Naive B cell (primary cell): ENCODE results near the gene DGKK. TPM values are rescaled to one million over a fixed set of nuclear protein-coding genes. Genes with fewer than 3 reads are reported as not detected.

Experiments
- ATAC-seq, 2 donors: fragments of 150-1000 bp; cut with Tn5 transposase; 2 replicates each; pipeline ENCODE4 v1.10.0; 2021; ENCODE audit warnings: low read depth in 2 of 2, mild to moderate bottlenecking in 2 of 2, moderate library complexity in 2 of 2
- DNase-seq: peaks from one replicate; pipeline ENCODE4 v3.0.0; 2022
- H3K27ac Mint-ChIP-seq, 6 donors: one replicate each; pipeline ENCODE4 v1.8.0; 2020 to 2022; ENCODE audit warnings: mild to moderate bottlenecking in 6 of 6, mixed read lengths in 6 of 6, moderate library complexity in 5 of 6, inconsistent platforms in 2 of 6
- H3K27me3 Mint-ChIP-seq, 3 donors: one replicate each; pipeline ENCODE4 v1.8.0; 2021 to 2022; ENCODE audit warnings: mixed read lengths in 3 of 3, mild to moderate bottlenecking in 1 of 3
- H3K36me3 Mint-ChIP-seq, 2 donors: one replicate each; pipeline ENCODE4 v1.8.0; 2020 to 2022; ENCODE audit warnings: mixed read lengths in 2 of 2, inconsistent platforms in 1 of 2, mild to moderate bottlenecking in 1 of 2
- H3K4me1 Mint-ChIP-seq, 3 donors: one replicate each; pipeline ENCODE4 v1.8.0; 2020 to 2022; ENCODE audit warnings: mixed read lengths in 3 of 3, inconsistent platforms in 1 of 3, mild to moderate bottlenecking in 1 of 3, moderate library complexity in 1 of 3
- H3K4me3 Mint-ChIP-seq, 8 donors: one replicate each; pipeline ENCODE4 v1.8.0; 2020 to 2022; ENCODE audit warnings: mild to moderate bottlenecking in 8 of 8, mixed read lengths in 8 of 8, moderate library complexity in 8 of 8, inconsistent platforms in 2 of 8
- H3K9me3 Mint-ChIP-seq, 7 donors: one replicate each; pipeline ENCODE4 v1.8.0; 2020 to 2022; ENCODE audit warnings: mixed read lengths in 7 of 7, mild to moderate bottlenecking in 5 of 7, inconsistent platforms in 2 of 7, moderate library complexity in 1 of 7
- polyA plus RNA-seq, 6 donors: library from polyadenylated mRNA; unstranded; fragments of 300-500 nt; fragmentation: Illumina TruSeq; gene quantifications; one replicate each; pipeline ENCODE4 v1.2.3, GENCODE V29; 2021; ENCODE audit warnings: low read depth in 6 of 6

Gene DGKK, protein sequence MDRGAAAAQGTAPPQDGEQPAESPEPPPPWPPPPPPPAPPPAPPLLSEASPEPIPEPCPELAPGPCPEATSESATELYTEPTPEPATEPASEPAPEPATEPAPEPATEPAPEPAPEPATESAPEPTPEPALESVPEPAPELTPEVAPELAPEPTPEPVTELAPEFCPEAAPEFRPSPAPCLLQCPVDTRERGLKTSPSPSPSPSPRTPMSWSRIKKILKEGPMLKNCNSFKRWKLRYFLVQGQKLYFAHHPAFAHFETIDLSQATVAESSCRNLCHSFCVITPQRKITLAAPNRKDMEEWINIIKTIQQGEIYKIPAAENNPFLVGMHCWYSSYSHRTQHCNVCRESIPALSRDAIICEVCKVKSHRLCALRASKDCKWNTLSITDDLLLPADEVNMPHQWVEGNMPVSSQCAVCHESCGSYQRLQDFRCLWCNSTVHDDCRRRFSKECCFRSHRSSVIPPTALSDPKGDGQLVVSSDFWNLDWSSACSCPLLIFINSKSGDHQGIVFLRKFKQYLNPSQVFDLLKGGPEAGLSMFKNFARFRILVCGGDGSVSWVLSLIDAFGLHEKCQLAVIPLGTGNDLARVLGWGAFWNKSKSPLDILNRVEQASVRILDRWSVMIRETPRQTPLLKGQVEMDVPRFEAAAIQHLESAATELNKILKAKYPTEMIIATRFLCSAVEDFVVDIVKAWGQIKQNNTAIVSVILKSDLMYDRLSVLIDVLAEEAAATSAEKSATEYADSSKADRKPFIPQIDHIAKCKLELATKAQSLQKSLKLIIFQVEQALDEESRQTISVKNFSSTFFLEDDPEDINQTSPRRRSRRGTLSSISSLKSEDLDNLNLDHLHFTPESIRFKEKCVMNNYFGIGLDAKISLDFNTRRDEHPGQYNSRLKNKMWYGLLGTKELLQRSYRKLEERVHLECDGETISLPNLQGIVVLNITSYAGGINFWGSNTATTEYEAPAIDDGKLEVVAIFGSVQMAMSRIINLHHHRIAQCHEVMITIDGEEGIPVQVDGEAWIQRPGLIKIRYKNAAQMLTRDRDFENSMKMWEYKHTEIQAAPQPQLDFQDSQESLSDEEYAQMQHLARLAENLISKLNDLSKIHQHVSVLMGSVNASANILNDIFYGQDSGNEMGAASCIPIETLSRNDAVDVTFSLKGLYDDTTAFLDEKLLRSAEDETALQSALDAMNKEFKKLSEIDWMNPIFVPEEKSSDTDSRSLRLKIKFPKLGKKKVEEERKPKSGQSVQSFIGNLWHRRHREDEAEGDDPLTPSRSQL
- polyA plus RNA-seq: not detected

DNA sequence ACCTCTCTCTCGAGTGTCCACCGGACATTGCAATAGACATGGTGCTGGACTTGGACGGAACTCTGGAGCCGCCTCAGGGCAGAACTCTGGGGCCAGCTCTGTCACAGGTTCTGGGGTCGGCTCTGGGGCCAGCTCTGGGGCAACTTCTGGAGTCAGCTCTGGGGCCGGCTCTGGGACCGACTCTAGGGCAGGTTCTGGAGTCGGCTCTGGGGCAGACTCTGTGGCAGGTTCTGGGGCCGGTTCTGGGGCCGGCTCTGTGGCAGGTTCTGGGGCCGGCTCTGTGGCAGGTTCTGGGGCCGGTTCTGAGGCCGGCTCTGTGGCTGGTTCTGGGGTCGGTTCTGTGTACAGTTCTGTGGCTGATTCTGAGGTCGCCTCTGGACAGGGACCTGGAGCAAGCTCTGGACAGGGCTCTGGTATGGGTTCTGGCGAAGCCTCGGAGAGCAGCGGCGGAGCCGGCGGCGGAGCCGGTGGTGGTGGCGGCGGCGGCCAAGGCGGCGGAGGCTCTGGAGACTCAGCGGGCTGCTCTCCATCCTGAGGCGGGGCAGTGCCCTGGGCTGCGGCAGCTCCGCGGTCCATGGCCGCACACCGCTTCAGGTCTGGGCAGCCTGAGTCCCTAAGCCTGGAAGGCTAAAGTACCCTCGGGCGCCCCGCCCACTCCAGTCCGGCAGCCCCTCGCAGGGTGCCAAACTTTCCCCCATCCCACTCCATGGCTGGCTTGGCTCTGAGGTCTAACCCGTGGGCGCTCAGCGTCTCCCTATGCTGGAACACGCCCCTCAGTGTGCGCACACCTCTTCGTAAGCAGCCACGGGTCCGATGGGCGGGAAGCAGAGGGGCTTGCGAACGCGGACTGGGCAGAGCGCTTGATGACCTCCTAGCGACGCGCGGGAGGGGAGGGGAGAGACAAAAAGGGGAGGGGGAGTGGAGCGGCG lies at the start of gene DGKK:
Gene DGKK, minus strand, starts transcription at position 723 of the 929 bp plus-strand sequence. Its CDS starts 147 bp downstream, at position 576.
- Mint-ChIP-seq H3K4me1 (peaks cover 4 to 6% (median 5%) of the 10 kb centered on the region in 3 donors), H3K4me3 (peak within 1 kb of the TSS in 4 of 8 donors; percentile 10 to 51 (median 20)), H3K36me3 (no peaks in the 10 kb centered on the region), H3K27ac (peak within 1 kb of the TSS in 1 of 6 donors; percentile 64), H3K27me3 (peaks cover 34 to 63% (median 44%) of the 10 kb centered on the region in 3 donors), H3K9me3 (peaks cover 0 to 10% (median 0%) of the 10 kb centered on the region in 7 donors)
- DNase-seq (no peak), ATAC-seq (no peak)

GRCh38 chrX:50514811-50515210 lies 44.2 kb upstream of the DGKK start:
- ATAC-seq (no peak), DNase-seq (no peak)
- H3K4me3 Mint-ChIP-seq: no peak overlapping the region
- H3K4me1 Mint-ChIP-seq: no peaks in the 10 kb centered on the region
- H3K9me3 Mint-ChIP-seq: peaks cover 0 to 10% (median 0%) of the 10 kb centered on the region in 7 donors
- H3K27me3 Mint-ChIP-seq: peaks cover 0 to 27% (median 3%) of the 10 kb centered on the region in 3 donors
- no peaks in the 10 kb centered on the region for H3K36me3 Mint-ChIP-seq
- H3K27ac Mint-ChIP-seq: no peak overlapping the region

DNA sequence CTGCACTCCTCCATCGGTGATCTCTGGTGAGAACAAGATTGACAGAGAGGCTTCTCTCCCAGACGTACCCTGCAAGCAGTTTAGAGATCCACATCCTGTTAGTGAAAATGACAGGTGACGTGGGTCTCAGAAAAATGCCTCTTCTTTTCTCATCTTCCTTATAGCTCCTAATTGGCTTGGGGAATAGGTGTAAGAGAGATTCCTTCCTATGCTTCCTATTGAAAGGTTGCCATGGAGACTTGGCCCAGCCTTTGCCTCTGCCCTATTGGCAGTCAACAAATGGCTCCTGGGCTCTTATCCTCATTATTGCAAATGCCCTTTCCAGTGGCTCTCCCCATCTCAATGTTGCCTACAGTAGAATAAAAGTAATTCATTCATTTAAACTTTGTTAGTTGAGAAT lies 26.5 kb upstream of the DGKK start:
- H3K36me3 Mint-ChIP-seq: no peaks in the 10 kb centered on the region
- H3K4me1 Mint-ChIP-seq: no peaks in the 10 kb centered on the region
- H3K4me3 Mint-ChIP-seq: no peak overlapping the region
- ATAC-seq (no peak), DNase-seq (no peak)
- H3K27ac Mint-ChIP-seq: no peak overlapping the region
- H3K27me3 Mint-ChIP-seq: peaks cover 12 to 22% (median 15%) of the 10 kb centered on the region in 3 donors
- H3K9me3 Mint-ChIP-seq: peaks cover 0 to 7% (median 0%) of the 10 kb centered on the region in 7 donors

GRCh38 chrX:50495616-50496015 lies 25.0 kb upstream of the DGKK start:
- H3K27ac Mint-ChIP-seq: no peak overlapping the region
- H3K4me3 Mint-ChIP-seq: no peak overlapping the region
- DNase-seq (no peak), ATAC-seq (no peak)
- H3K27me3 Mint-ChIP-seq: peaks cover 5 to 20% (median 6%) of the 10 kb centered on the region in 3 donors
- peaks cover 0 to 8% (median 3%) of the 10 kb centered on the region in 7 donors for H3K9me3 Mint-ChIP-seq
- H3K36me3 Mint-ChIP-seq: no peaks in the 10 kb centered on the region
- H3K4me1 Mint-ChIP-seq: no peaks in the 10 kb centered on the region

- no peak overlapping the region for H3K4me3 Mint-ChIP-seq
- no peaks in the 10 kb centered on the region for H3K4me1 Mint-ChIP-seq
- DNase-seq (no peak), ATAC-seq (no peak)
- peaks cover 5 to 20% (median 6%) of the 10 kb centered on the region in 3 donors for H3K27me3 Mint-ChIP-seq
- H3K9me3 Mint-ChIP-seq: peaks cover 0 to 8% (median 6%) of the 10 kb centered on the region in 7 donors
- no peaks in the 10 kb centered on the region for H3K36me3 Mint-ChIP-seq
- H3K27ac Mint-ChIP-seq: no peak overlapping the region
These were observed 22.1 kb upstream of the DGKK start for GRCh38 chrX:50492720-50493119.

GRCh38 chrX:50484662-50485061 lies 14.0 kb upstream of the DGKK start:
- peaks cover under 1 to 12% (median 6%) of the 10 kb centered on the region in 3 donors for H3K27me3 Mint-ChIP-seq
- no peak for DNase-seq

DNA sequence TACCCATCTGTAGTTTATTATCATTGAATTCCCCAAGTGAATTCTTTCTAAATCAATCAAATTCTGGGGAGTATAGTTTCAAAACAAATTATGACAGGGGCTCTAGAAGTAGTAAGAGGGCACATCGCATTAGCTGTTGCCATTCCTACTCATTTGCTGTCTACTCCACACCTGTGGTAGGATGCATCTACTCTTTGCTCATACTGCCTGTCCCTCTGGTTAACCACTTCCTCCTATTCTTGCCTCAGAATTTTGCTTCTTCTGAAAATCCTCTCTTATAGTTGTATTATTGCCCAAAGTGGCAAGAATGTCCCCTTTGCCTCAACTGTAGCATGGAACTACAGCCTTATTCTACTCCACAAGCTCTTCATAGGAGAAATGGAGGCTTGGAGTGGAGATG lies 12.7 kb upstream of the DGKK start:
- Mint-ChIP-seq H3K9me3 (peaks cover 0 to 23% (median 8%) of the 10 kb centered on the region in 7 donors), H3K4me1 (no peaks in the 10 kb centered on the region), H3K27ac (peak overlapping the region in 1 of 6 donors; percentile 0), H3K27me3 (peaks cover 6 to 12% (median 7%) of the 10 kb centered on the region in 3 donors), H3K36me3 (no peaks in the 10 kb centered on the region), H3K4me3 (no peak overlapping the region)
- ATAC-seq: no peak
- DNase-seq: no peak

More at GRCh38 chrX:50484662-50485061, 14.0 kb upstream of the DGKK start:
- H3K36me3 Mint-ChIP-seq: no peaks in the 10 kb centered on the region
- H3K4me1 Mint-ChIP-seq: no peaks in the 10 kb centered on the region
- H3K4me3 Mint-ChIP-seq: peak overlapping the region in 1 of 8 donors; percentile 4
- peaks cover 0 to 23% (median 8%) of the 10 kb centered on the region in 7 donors for H3K9me3 Mint-ChIP-seq
- no peak overlapping the region for H3K27ac Mint-ChIP-seq
- ATAC-seq: no peak

DNA sequence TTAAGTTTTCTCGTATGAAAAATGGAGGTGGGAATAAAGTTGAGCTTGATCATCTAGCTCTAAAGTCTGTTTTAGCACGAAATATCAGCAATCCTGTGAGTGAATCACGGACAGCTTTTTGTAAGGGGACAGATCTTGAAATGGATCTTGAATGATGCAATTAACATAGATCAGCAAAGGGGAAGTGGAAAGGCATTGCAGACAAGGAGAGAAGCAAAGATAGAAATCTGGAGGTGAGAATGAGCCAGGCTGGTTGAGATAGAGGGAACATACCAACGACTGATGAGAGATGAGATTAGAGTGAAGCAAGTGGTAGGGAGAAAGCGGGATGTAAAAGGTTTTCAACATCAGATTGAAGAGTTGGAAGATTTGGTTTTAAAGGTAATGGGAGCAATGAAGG lies 4.6 kb upstream of the DGKK start:
- Mint-ChIP-seq H3K4me3 (no peak overlapping the region), H3K9me3 (peaks cover 0 to 5% (median 0%) of the 10 kb centered on the region in 7 donors), H3K36me3 (no peaks in the 10 kb centered on the region), H3K4me1 (peaks cover 0 to 4% (median 3%) of the 10 kb centered on the region in 3 donors), H3K27me3 (peaks cover 17 to 44% (median 30%) of the 10 kb centered on the region in 3 donors), H3K27ac (no peak overlapping the region)
- DNase-seq (no peak), ATAC-seq (no peak)

DNA sequence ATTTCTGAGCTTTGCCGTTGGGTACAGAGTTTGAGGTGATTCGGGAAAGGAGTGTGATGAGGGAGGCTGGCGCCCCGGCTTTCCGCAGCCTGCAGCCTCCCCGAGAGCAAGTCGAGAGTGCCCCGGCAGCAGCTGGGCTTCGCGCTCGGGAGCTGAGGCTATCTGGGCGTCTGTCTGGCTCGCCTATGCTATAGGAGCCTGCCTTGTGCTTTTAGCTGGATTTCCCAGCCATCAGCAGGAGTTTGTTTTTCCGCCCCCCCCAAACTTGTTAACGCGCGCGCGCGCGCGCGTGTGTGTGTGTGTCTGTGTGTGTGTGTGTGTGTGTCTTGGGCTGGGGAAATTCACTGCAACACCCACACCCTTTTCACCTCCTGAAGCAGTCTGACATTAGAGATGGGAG lies 765 bp upstream of the DGKK start:
- no peak for ATAC-seq
- H3K27me3 Mint-ChIP-seq: peaks cover 34 to 56% (median 46%) of the 10 kb centered on the region in 3 donors

DNA sequence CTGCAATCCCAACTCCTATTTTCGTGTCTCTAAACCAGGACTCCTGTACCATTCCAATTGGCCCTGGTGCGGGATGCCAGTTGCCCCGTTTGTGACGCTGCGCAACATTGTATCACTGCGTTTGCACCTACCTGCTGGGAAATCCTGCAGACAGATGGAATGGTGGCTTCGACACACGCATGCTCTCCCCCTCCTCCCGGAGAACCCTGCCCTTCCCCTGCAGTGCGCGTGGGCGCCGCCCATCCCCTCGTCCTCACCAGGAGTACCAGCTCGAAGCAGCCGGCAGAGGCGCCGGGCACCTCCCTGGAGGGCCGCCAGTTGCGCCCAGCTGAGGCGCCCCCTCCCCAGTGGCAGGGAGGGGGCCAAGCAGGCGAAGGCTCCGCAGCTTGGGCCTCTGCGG lies 1.4 kb downstream of the DGKK start:
- H3K4me1 Mint-ChIP-seq: peaks cover 4 to 6% (median 5%) of the 10 kb centered on the region in 3 donors
- H3K9me3 Mint-ChIP-seq: peaks cover 0 to 10% (median 0%) of the 10 kb centered on the region in 7 donors
- H3K36me3 Mint-ChIP-seq: no peaks in the 10 kb centered on the region
- no peak overlapping the region for H3K4me3 Mint-ChIP-seq
- no peak overlapping the region for H3K27ac Mint-ChIP-seq
- DNase-seq: no peak
- ATAC-seq: no peak
- peaks cover 29 to 57% (median 40%) of the 10 kb centered on the region in 3 donors for H3K27me3 Mint-ChIP-seq

More for the DNA sequence above, 765 bp upstream of the DGKK start:
- H3K36me3 Mint-ChIP-seq: no peaks in the 10 kb centered on the region
- peaks cover 0 to 10% (median 0%) of the 10 kb centered on the region in 7 donors for H3K9me3 Mint-ChIP-seq
- H3K4me1 Mint-ChIP-seq: peaks cover 4 to 6% (median 5%) of the 10 kb centered on the region in 3 donors
- H3K27ac Mint-ChIP-seq: no peak overlapping the region
- peak overlapping the region in 4 of 8 donors; percentile 10 to 51 (median 20) for H3K4me3 Mint-ChIP-seq
- no peak for DNase-seq

GRCh38 chrX:50459615-50460014 lies 11.0 kb downstream of the DGKK start:
- Mint-ChIP-seq H3K9me3 (peaks cover 0 to 3% (median 0%) of the 10 kb centered on the region in 7 donors), H3K4me3 (no peak overlapping the region), H3K4me1 (no peaks in the 10 kb centered on the region), H3K36me3 (no peaks in the 10 kb centered on the region), H3K27me3 (peaks cover 9 to 51% (median 11%) of the 10 kb centered on the region in 3 donors), H3K27ac (peak overlapping the region in 1 of 6 donors; percentile 22)
- no peak for DNase-seq
- no peak for ATAC-seq

GRCh38 chrX:50458483-50458882 lies 12.1 kb downstream of the DGKK start:
- DNase-seq (no peak), ATAC-seq (no peak)
- Mint-ChIP-seq H3K9me3 (peaks cover 0 to 3% (median 0%) of the 10 kb centered on the region in 7 donors), H3K4me1 (no peaks in the 10 kb centered on the region), H3K27ac (no peak overlapping the region), H3K36me3 (no peaks in the 10 kb centered on the region), H3K27me3 (peaks cover 9 to 53% (median 10%) of the 10 kb centered on the region in 3 donors), H3K4me3 (no peak overlapping the region)
